ENCODE results near the gene LONP2. TPM values are rescaled to one million over a fixed set of nuclear protein-coding genes. Genes with fewer than 3 reads are reported as not detected.

Gene LONP2
- total and polyA plus RNA-seq, 10 donors = 20.1 to 75.4 (median 54.1) TPM

GRCh38 chr16:48201515-48202201 lies 42.4 kb upstream of the LONP2 start:
- no peak for DNase-seq
- H3K9me3 ChIP-seq = no peaks in the 10 kb centered on the region
- no peaks in the 10 kb centered on the region for H3K4me1 ChIP-seq
- H3K27ac ChIP-seq = no peak overlapping the region
- H3K36me3 ChIP-seq = no peaks in the 10 kb centered on the region
- H3K4me3 ChIP-seq = no peak overlapping the region
- H3K27me3 ChIP-seq (replicated peaks in 1 of 7) = peaks cover 0 to 10% (median 0%) of the 10 kb centered on the region in 7 donors
- intact Hi-C loops (cut with DNase I; ENCODE audit: low total_unique reads) = no loop called here
- TF ChIP-seq POLR2A (IDR thresholded peaks at IDR 0.05) (no peak), CTCF (IDR thresholded peaks at IDR 0.05 in 8 of 11, conservative IDR thresholded peaks at IDR 0.05 in 3 of 11) (no peak), POLR2AphosphoS5 (IDR thresholded peaks at IDR 0.05) (no peak)
- 70 to 81% (median 80%) methylated on average over 6 of the region's 6 CpGs for WGBS, 5 donors

GRCh38 chr16:48203974-48204824 lies 39.9 kb upstream of the LONP2 start:
- no peak for DNase-seq
- WGBS, 5 donors = 88 to 95% (median 91%) methylated on average over 8 of the region's 8 CpGs

GRCh38 chr16:48204825-48205151 lies 39.3 kb upstream of the LONP2 start:
- no peak overlapping the region for H3K27ac ChIP-seq
- H3K9me3 ChIP-seq = no peaks in the 10 kb centered on the region
- intact Hi-C loops (cut with DNase I; ENCODE audit: low total_unique reads) = no loop called here
- 79 to 92% (median 86%) methylated on average over 6 of the region's 6 CpGs for WGBS, 5 donors
- H3K36me3 ChIP-seq = no peaks in the 10 kb centered on the region
- peaks cover 0 to 28% (median 0%) of the 10 kb centered on the region in 7 donors for H3K27me3 ChIP-seq (replicated peaks in 1 of 7)
- no peak for DNase-seq
- H3K4me1 ChIP-seq = no peaks in the 10 kb centered on the region
- TF ChIP-seq POLR2AphosphoS5 (IDR thresholded peaks at IDR 0.05) = no peak
- no peak for TF ChIP-seq POLR2A (IDR thresholded peaks at IDR 0.05)
- TF ChIP-seq CTCF (IDR thresholded peaks at IDR 0.05 in 8 of 11, conservative IDR thresholded peaks at IDR 0.05 in 3 of 11) = no peak
- H3K4me3 ChIP-seq = no peak overlapping the region

More at GRCh38 chr16:48203974-48204824, 39.9 kb upstream of the LONP2 start:
- Histone ChIP-seq H3K27ac (no peak overlapping the region), H3K27me3 (replicated peaks in 1 of 7) (peaks cover 0 to 28% (median 0%) of the 10 kb centered on the region in 7 donors), H3K4me1 (no peaks in the 10 kb centered on the region), H3K36me3 (no peaks in the 10 kb centered on the region), H3K4me3 (no peak overlapping the region), H3K9me3 (no peaks in the 10 kb centered on the region)
- intact Hi-C loops (cut with DNase I; ENCODE audit: low total_unique reads) = no loop called here
- TF ChIP-seq POLR2A (IDR thresholded peaks at IDR 0.05) (no peak), CTCF (IDR thresholded peaks at IDR 0.05 in 8 of 11, conservative IDR thresholded peaks at IDR 0.05 in 3 of 11) (no peak), POLR2AphosphoS5 (IDR thresholded peaks at IDR 0.05) (no peak)

All from spleen (tissue), 11 donors.